Panc1 (cell line): ENCODE results near the gene DUSP12. TPM values are rescaled to one million over a fixed set of nuclear protein-coding genes. Genes with fewer than 3 reads are reported as not detected.

Source experiments
- ATAC-seq: fragments of 200-7000 bp; cut with Tn5 transposase; 2 replicates; pipeline ENCODE4 v1.9.1; 2020; ENCODE audit warnings: mild to moderate bottlenecking, moderate library complexity
- BruUV-seq: library from RNA; stranded (reverse); fragments of 400-500 nt; replicated peaks from 2 replicates; lab custom pipeline; 2021; lab: Mats Ljungman, UMichigan
- CTCF ChIA-PET: fragments of 300-600 bp; sonication (Branson Sonifier 250); formaldehyde crosslinking; loops from one replicate; lab custom pipeline; 2022; ENCODE audit warnings: antibody characterized with exemption; lab: Charles Lee
- POLR2A ChIA-PET: fragments of 300-600 bp; sonication (Branson Sonifier 250); formaldehyde crosslinking; loops from one replicate; lab custom pipeline; 2022; ENCODE audit warnings: antibody characterized with exemption; lab: Charles Lee
- DNase-seq: peaks from one replicate; pipeline ENCODE4 v3.0.0-alpha.2; 2010; ENCODE audit warnings: low read depth, low spot score
- H3K27ac ChIP-seq: 2 replicates; pipeline ENCODE4 v1.5.1; 2011; ENCODE audit warnings: mild to moderate bottlenecking, low read length, inconsistent platforms
- H3K27me3 ChIP-seq: fragments of 200-500 bp; sonication (Bioruptor generic); 2 replicates; pipeline ENCODE4 v1.6.0; 2014; ENCODE audit warnings: low read length, inconsistent platforms; ENCODE audit not compliant: control insufficient read depth, insufficient read depth
- H3K36me3 ChIP-seq: fragments of 200-500 bp; sonication (Bioruptor generic); 2 replicates; pipeline ENCODE4 v1.5.1; 2014; ENCODE audit warnings: inconsistent platforms, mild to moderate bottlenecking, low read length, moderate library complexity; ENCODE audit not compliant: control insufficient read depth, insufficient read depth
- H3K4me1 ChIP-seq: 2 replicates; pipeline ENCODE4 v1.5.1; 2011; ENCODE audit warnings: inconsistent platforms, mild to moderate bottlenecking, low read length, moderate library complexity; ENCODE audit not compliant: control insufficient read depth, insufficient read depth
- H3K4me3 ChIP-seq, 2 experiments: 2 replicates each; pipeline ENCODE4 v1.5.1; 2011 to 2012; ENCODE audit warnings: low read depth in 2 of 2, low read length in 2 of 2, mild to moderate bottlenecking in 2 of 2, inconsistent platforms in 1 of 2, moderate library complexity in 1 of 2
- H3K9me3 ChIP-seq: fragments of 200-500 bp; sonication (Bioruptor generic); 2 replicates; pipeline ENCODE4 v1.5.1; 2014; ENCODE audit warnings: low read depth, mild to moderate bottlenecking, inconsistent platforms, low read length, moderate library complexity; ENCODE audit not compliant: control insufficient read depth, insufficient read depth
- POLR2AphosphoS5 ChIP-seq: IDR thresholded peaks from 2 replicates; pipeline ENCODE4 v1.6.1; 2012; ENCODE audit warnings: mild to moderate bottlenecking, low read depth, low read length, moderate library complexity
- SIN3A ChIP-seq: IDR thresholded peaks from 2 replicates; pipeline ENCODE4 v1.6.1; 2012; ENCODE audit warnings: low read depth, mild to moderate bottlenecking, low read length, moderate library complexity, borderline replicate concordance; ENCODE audit not compliant: insufficient read depth
- TCF7L2 ChIP-seq: IDR thresholded peaks from 2 replicates; pipeline ENCODE4 v1.6.1; 2011; ENCODE audit warnings: mild to moderate bottlenecking, low read depth, low read length, inconsistent platforms
- in situ Hi-C: cut with HindIII; loops from 2 replicates; pipeline ENCODE4 v1.10.0; 2016; ENCODE audit warnings: low sequenced_read_pairs, low pct_unique_long_range_greater_than_20kb
- intact Hi-C: fragments of 100-400 bp; cut with micrococcal nuclease; formaldehyde crosslinking; loops from one replicate; pipeline ENCODE4 v1.10.0; 2022; ENCODE audit not compliant: unreplicated experiment
- total RNA-seq: library from RNA; stranded (reverse); gene quantifications from one replicate; pipeline ENCODE4 v1.2.1, GENCODE V29; 2021; ENCODE audit not compliant: unreplicated experiment
- TF ChIP-seq, protein P1 (sequence below): fragments of 450-650 bp; IDR thresholded peaks from 2 replicates; pipeline ENCODE4 v1.5.1; 2017; ENCODE audit warnings: mild to moderate bottlenecking
- TF ChIP-seq, protein P2 (sequence below), 2 experiments: IDR thresholded peaks; 2 replicates each; pipeline ENCODE4 v1.6.1; 2011 to 2012; ENCODE audit warnings: low read depth in 2 of 2, control low read depth in 1 of 2, low read length in 1 of 2, mild to moderate bottlenecking in 1 of 2, moderate library complexity in 1 of 2; ENCODE audit not compliant: insufficient read depth in 1 of 2

Gene DUSP12
- total RNA-seq, 1 experiment from 2014 or later: 22.0 TPM

DNA sequence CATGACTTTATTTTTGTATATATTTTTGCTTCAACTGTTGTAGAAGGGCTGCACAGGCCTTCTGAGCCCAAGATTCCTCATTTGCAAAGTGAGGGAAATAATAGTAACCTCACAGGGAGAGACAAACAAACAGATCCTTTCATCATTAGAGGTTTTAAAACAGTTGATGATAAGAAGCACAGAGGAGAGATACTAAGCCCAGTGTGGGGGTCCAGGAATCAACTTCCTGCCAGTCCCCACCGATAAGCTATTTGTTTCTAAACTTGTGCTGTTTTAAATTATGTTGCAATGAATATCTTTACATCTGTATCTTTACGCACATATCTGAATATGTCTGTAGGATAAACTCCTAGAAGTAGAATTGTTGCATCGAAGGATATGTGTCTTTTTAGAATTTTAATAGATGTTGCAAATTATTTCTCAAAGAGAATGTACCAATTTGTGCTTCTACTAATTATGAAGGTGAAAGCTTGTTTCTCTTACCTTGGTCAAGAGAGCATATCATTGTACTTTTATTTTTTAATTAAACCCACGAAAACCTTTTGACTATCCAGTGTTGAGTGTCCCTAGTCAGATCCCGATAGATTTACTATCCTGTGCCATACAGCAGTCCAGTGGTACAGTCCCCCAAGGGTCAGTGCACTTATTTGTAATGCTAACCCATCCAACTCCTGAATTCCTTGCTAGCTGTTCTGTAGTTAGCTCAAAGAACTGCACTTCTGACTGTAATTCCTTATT, 17.4 kb upstream of the DUSP12 start:
- no peak for DNase-seq
- ChIA-PET POLR2A (no interaction called here), CTCF (no interaction called here)
- Histone ChIP-seq H3K36me3 (no peaks in the 10 kb centered on the region), H3K9me3 (no peaks in the 10 kb centered on the region), H3K4me1 (peaks cover 6% of the 10 kb centered on the region; the same call in 1 of the 2 replicates), H3K27me3 (no peaks in the 10 kb centered on the region), H3K4me3 (no peak overlapping the region), H3K27ac (no peak overlapping the region)
- ATAC-seq: no peak
- in situ Hi-C loops: loop anchor here (25.0 kb wide), 1 partner anchor 195 kb away; the partner anchor contains the start of gene FCGR3A
- BruUV-seq: no TSS peak
- TF ChIP-seq POLR2AphosphoS5: no peak
- TF ChIP-seq TCF7L2: no peak
- TF ChIP-seq, protein P1, sequence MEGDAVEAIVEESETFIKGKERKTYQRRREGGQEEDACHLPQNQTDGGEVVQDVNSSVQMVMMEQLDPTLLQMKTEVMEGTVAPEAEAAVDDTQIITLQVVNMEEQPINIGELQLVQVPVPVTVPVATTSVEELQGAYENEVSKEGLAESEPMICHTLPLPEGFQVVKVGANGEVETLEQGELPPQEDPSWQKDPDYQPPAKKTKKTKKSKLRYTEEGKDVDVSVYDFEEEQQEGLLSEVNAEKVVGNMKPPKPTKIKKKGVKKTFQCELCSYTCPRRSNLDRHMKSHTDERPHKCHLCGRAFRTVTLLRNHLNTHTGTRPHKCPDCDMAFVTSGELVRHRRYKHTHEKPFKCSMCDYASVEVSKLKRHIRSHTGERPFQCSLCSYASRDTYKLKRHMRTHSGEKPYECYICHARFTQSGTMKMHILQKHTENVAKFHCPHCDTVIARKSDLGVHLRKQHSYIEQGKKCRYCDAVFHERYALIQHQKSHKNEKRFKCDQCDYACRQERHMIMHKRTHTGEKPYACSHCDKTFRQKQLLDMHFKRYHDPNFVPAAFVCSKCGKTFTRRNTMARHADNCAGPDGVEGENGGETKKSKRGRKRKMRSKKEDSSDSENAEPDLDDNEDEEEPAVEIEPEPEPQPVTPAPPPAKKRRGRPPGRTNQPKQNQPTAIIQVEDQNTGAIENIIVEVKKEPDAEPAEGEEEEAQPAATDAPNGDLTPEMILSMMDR: no peak
- TF ChIP-seq, protein P2, sequence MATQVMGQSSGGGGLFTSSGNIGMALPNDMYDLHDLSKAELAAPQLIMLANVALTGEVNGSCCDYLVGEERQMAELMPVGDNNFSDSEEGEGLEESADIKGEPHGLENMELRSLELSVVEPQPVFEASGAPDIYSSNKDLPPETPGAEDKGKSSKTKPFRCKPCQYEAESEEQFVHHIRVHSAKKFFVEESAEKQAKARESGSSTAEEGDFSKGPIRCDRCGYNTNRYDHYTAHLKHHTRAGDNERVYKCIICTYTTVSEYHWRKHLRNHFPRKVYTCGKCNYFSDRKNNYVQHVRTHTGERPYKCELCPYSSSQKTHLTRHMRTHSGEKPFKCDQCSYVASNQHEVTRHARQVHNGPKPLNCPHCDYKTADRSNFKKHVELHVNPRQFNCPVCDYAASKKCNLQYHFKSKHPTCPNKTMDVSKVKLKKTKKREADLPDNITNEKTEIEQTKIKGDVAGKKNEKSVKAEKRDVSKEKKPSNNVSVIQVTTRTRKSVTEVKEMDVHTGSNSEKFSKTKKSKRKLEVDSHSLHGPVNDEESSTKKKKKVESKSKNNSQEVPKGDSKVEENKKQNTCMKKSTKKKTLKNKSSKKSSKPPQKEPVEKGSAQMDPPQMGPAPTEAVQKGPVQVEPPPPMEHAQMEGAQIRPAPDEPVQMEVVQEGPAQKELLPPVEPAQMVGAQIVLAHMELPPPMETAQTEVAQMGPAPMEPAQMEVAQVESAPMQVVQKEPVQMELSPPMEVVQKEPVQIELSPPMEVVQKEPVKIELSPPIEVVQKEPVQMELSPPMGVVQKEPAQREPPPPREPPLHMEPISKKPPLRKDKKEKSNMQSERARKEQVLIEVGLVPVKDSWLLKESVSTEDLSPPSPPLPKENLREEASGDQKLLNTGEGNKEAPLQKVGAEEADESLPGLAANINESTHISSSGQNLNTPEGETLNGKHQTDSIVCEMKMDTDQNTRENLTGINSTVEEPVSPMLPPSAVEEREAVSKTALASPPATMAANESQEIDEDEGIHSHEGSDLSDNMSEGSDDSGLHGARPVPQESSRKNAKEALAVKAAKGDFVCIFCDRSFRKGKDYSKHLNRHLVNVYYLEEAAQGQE (IDR thresholded peaks at IDR 0.05; ENCODE audit: insufficient read depth in 1 of 2, low read depth in 2 of 2, low read length in 1 of 2): no peak
- TF ChIP-seq SIN3A: no peak
- intact Hi-C loops: loop anchor here (10.0 kb wide), 1 partner anchor 167 kb away; no protein-coding TSS in a partner anchor

DNA sequence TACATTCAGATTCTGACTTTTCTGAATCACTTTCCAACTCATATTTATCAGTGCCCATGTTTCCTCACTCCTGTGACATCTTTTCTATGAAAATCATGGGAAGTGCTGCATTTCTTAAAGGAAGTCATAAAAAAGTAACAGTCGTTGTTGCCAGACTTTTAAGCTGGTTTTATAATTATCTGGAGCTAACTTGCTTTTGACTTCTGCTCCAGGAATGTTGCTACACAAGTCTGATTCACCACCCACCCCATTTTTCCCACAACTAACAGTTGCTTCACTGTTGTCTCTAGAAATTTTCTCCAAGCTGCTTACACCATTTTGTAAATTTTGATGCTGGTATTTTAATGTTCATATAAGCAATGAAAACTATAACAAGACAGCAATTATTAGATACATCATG, 16.1 kb upstream of the DUSP12 start:
- ATAC-seq: no peak
- no peak overlapping the region for H3K27ac ChIP-seq
- 0 out of 2 replicates have a peak, but pooled peaks cover 3% of the 10 kb centered on the region for H3K4me1 ChIP-seq
- H3K9me3 ChIP-seq: no peaks in the 10 kb centered on the region
- ChIA-PET CTCF (no interaction called here), POLR2A (no interaction called here)
- DNase-seq: no peak
- H3K27me3 ChIP-seq: no peaks in the 10 kb centered on the region
- TF ChIP-seq TCF7L2 (no peak), POLR2AphosphoS5 (no peak), SIN3A (no peak)
- TF ChIP-seq, protein P2 (IDR thresholded peaks at IDR 0.05; ENCODE audit: insufficient read depth in 1 of 2, low read depth in 2 of 2, low read length in 1 of 2): no peak
- TF ChIP-seq, protein P1: no peak
- in situ Hi-C loops (loop anchor here (25.0 kb wide), 1 partner anchor 196 kb away; the partner anchor contains the start of gene FCGR3A), intact Hi-C loops (loop anchor here (10.0 kb wide), 1 partner anchor 169 kb away; no protein-coding TSS in a partner anchor)
- H3K4me3 ChIP-seq: no peak overlapping the region
- BruUV-seq: no TSS peak
- no peaks in the 10 kb centered on the region for H3K36me3 ChIP-seq
